ENCODE data around the gene DOK6.

Gene DOK6

DNA sequence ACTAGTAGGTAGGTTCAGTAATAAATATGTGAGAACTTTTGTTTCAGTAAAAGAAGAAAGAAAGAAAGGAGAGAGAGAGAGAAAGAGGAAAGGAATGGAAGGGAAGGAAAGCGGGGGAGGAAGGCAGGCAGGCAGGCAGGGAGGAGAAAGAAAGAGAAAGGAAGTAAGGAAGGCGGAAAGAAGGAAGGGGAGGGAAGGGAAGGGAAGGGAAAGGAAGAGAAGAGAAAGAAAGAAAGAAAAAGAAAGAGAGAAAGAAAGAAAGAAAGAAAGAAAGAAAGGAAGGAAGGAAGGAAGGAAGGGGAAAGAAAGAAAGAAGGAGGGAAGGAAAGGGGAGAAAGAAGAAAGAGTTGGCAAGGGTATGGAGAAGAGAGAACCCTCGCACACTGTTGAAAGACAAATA, 479.4 kb downstream of the DOK6 start:
- TF ChIP-seq, protein P1, sequence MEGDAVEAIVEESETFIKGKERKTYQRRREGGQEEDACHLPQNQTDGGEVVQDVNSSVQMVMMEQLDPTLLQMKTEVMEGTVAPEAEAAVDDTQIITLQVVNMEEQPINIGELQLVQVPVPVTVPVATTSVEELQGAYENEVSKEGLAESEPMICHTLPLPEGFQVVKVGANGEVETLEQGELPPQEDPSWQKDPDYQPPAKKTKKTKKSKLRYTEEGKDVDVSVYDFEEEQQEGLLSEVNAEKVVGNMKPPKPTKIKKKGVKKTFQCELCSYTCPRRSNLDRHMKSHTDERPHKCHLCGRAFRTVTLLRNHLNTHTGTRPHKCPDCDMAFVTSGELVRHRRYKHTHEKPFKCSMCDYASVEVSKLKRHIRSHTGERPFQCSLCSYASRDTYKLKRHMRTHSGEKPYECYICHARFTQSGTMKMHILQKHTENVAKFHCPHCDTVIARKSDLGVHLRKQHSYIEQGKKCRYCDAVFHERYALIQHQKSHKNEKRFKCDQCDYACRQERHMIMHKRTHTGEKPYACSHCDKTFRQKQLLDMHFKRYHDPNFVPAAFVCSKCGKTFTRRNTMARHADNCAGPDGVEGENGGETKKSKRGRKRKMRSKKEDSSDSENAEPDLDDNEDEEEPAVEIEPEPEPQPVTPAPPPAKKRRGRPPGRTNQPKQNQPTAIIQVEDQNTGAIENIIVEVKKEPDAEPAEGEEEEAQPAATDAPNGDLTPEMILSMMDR (IDR thresholded peaks at IDR 0.05; ENCODE audit: low read depth, low read length, missing control alignments) = no peak
- no peak for DNase-seq (ENCODE audit: low read depth)
- in situ Hi-C loops (cut with HindIII; ENCODE audit: low sequenced_read_pairs) = no loop called here
- no peak overlapping the region for H3K4me3 ChIP-seq (ENCODE audit: low read depth, low read length)

DNA sequence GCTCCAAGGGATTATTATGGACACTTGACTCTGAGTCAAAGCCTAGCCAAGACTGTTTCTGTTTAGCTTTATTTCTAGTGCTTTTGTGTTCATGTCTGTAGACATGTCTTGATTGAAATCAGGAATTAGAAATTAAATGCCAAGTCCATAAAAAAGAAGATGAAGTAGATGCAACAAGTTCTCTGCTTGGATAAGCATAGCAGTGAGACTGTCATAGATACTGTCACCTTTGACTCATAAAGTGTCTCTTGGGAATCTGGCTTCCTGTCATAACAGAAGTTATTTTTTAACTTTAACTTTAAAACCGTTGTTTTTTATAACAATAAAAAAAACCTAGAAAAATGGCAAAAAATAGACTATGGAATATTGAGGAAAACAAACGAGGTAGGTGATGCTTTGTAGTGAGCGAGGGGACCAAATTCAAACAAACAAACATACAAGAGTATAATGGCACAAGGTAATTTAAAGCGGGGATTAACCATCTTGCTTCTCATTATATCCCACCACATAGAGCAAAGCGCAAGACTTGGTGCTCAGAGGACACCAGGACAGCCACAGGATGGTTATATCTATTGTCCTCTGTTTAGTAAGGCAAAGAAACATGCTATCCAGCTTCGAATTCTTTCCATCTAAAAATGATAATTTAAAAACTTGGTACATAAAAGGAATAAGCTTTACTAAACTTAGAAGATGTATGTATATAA, 482.4 kb downstream of the DOK6 start:
- no peak overlapping the region for H3K4me3 ChIP-seq (ENCODE audit: low read depth, low read length)
- TF ChIP-seq, protein P1 (IDR thresholded peaks at IDR 0.05; ENCODE audit: low read depth, low read length, missing control alignments) = no peak
- DNase-seq (ENCODE audit: low read depth) = no peak
- in situ Hi-C loops (cut with HindIII; ENCODE audit: low sequenced_read_pairs) = no loop called here

DNA sequence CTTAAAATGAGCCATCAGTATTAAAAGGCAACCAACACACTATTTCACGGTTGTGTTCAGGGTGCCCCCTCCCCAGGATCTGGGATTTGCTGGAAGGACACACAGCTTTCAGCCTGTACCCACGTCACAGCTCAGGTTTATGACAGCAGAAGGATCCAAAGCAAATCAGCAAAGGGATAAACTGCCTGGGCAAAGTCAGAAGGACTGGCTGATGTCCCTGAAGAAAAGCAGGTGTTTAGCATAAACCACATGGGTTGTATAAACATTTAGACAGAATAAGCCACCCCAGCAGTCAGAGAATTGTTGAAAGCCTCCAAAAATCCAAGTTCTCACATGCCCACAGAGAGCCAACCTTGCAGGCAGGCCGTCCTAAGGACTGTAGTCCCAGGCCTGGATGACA, 483.1 kb downstream of the DOK6 start:
- TF ChIP-seq, protein P1 (IDR thresholded peaks at IDR 0.05; ENCODE audit: low read depth, low read length, missing control alignments) = no peak
- in situ Hi-C loops (cut with HindIII; ENCODE audit: low sequenced_read_pairs) = no loop called here
- no peak for DNase-seq (ENCODE audit: low read depth)
- no peak overlapping the region for H3K4me3 ChIP-seq (ENCODE audit: low read depth, low read length)

DNA sequence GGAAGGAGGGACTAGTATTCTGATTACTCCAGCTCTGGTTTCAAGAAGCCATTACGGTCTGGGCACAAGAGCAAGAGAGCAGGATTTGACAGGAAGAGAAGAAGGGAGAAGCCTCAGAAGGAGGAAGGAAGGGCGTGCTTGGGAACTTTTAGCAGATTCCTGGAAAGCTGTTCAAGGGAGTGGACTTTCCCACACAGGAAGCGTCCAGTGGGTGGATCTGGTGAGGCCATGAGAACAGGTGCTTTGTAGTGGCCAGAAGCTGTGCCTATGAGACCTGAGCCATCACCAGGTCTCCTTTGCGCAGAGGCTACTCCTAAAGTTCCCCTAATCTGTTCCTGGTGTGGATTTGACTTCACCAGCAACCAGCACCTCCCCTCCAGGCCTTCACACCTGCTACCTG, 484.7 kb downstream of the DOK6 start:
- TF ChIP-seq, protein P1 (IDR thresholded peaks at IDR 0.05; ENCODE audit: low read depth, low read length, missing control alignments) = no peak
- no peak overlapping the region for H3K4me3 ChIP-seq (ENCODE audit: low read depth, low read length)
- DNase-seq (ENCODE audit: low read depth) = no peak
- in situ Hi-C loops (cut with HindIII; ENCODE audit: low sequenced_read_pairs) = no loop called here

DNA sequence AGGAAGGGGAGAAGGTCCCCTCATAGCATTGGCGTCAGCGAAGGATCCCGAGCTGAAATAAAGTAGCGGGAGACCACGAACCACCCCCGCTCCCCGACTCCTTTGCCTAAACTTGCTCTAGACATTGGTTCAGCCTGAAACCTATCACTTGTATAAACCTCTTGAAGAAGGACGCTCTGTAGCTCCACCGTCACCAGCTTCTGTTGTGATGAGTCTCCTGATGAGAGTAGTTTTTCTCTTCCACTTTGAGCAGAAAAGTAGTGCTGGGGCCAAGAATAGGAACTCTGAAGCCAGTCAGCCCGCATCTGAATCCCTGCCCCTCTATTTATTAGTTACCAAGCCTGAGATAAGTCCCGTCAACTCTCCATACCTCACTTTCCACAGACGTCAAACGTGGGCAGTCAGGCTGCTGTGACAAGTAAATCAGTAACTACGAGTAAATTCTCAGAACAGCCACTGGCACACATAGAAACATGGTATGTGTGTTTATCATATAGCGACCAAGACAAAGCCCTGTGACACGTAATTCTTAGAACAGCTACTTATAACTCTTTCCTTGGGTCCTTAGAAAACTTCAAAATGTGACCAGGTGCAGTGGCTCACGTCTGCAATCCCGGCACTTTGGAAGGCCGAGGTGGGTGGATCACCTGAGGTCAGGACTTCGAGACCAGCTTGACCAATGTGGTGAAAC, 485.3 kb downstream of the DOK6 start:
- in situ Hi-C loops (cut with HindIII; ENCODE audit: low sequenced_read_pairs) = no loop called here
- H3K4me3 ChIP-seq (ENCODE audit: low read depth, low read length) = no peak overlapping the region
- no peak for DNase-seq (ENCODE audit: low read depth)
- TF ChIP-seq, protein P1 (IDR thresholded peaks at IDR 0.05; ENCODE audit: low read depth, low read length, missing control alignments) = no peak

DNA sequence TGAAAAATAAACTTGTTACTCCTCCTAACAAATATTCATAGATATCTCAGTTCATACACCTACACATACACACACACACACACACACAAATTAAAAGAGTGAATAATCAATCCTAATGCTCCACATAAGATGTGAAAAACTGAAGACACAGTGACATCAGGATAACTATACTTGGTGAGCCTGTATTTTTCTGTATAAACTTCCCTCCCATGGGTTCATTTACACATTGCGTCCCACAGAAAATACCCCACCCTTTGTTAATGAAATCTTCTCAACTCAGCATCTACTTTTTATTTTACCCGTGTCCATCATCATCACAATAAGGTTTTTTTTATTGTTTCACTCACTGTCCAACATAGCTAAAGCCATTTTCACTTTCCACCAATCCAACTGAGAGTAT, 486.6 kb downstream of the DOK6 start:
- no peak overlapping the region for H3K4me3 ChIP-seq (ENCODE audit: low read depth, low read length)
- no peak for DNase-seq (ENCODE audit: low read depth)
- TF ChIP-seq, protein P1 (IDR thresholded peaks at IDR 0.05; ENCODE audit: low read depth, low read length, missing control alignments) = no peak
- in situ Hi-C loops (cut with HindIII; ENCODE audit: low sequenced_read_pairs) = no loop called here
